GM23338 (cell line): Measurements from ENCODE around the gene APOD.
"Not testable (repeated sequence)": the region's sequence is repeated elsewhere in the genome, so short reads cannot be mapped to it uniquely, and the experiment has no call there.

Source experiments
- CREB1 ChIP-seq: fragments of 250-450 bp; sonication (Bioruptor Pico); IDR thresholded peaks from 2 replicates; pipeline ENCODE4 v1.5.0; 2020; ENCODE audit warnings: low read depth, mild to moderate bottlenecking, moderate library complexity
- CTCF ChIP-seq, 2 experiments: fragments of 200-600 bp in 1 of 2; sonication (generic) in 1 of 2; conservative IDR thresholded peaks; 2 replicates each; pipeline versions ENCODE4 v1.5.1 to v1.6.1; 2016 to 2017; ENCODE audit warnings: antibody characterized with exemption in 2 of 2, low read depth in 2 of 2, mild to moderate bottlenecking in 2 of 2, moderate library complexity in 1 of 2
- EZH2 ChIP-seq: fragments of 200-600 bp; sonication (generic); IDR thresholded peaks from one replicate; pipeline ENCODE4 v1.8.0; 2017; ENCODE audit warnings: antibody characterized with exemption, mild to moderate bottlenecking, low read depth; ENCODE audit not compliant: unreplicated experiment
- EZH2phosphoT487 ChIP-seq: fragments of 200-600 bp; sonication (generic); IDR thresholded peaks from one replicate; pipeline ENCODE4 v1.8.1; 2018; ENCODE audit warnings: antibody characterized with exemption; ENCODE audit not compliant: unreplicated experiment
- JUNB ChIP-seq: IDR thresholded peaks from one replicate; pipeline ENCODE4 v1.6.1; 2016; ENCODE audit warnings: antibody characterized with exemption; ENCODE audit not compliant: unreplicated experiment
- NANOG ChIP-seq: IDR thresholded peaks from 2 replicates; pipeline ENCODE4 v1.6.1; 2016; ENCODE audit warnings: antibody characterized with exemption, borderline replicate concordance
- POLR2AphosphoS5 ChIP-seq: IDR thresholded peaks from 2 replicates; pipeline ENCODE4 v1.6.1; 2016; ENCODE audit warnings: antibody characterized with exemption, low read depth
- ZNF114 ChIP-seq: fragments of 250-450 bp; sonication (Bioruptor Pico); IDR thresholded peaks from 2 replicates; pipeline ENCODE4 v1.5.0; 2020; ENCODE audit warnings: mild to moderate bottlenecking, moderate library complexity
- TF ChIP-seq, protein P1 (sequence below): IDR thresholded peaks from one replicate; pipeline ENCODE4 v1.6.1; 2018; ENCODE audit warnings: antibody characterized with exemption; ENCODE audit not compliant: unreplicated experiment
- TF ChIP-seq, protein P2 (sequence below): IDR thresholded peaks from 2 replicates; pipeline ENCODE4 v1.6.1; 2016; ENCODE audit warnings: antibody characterized with exemption

DNA sequence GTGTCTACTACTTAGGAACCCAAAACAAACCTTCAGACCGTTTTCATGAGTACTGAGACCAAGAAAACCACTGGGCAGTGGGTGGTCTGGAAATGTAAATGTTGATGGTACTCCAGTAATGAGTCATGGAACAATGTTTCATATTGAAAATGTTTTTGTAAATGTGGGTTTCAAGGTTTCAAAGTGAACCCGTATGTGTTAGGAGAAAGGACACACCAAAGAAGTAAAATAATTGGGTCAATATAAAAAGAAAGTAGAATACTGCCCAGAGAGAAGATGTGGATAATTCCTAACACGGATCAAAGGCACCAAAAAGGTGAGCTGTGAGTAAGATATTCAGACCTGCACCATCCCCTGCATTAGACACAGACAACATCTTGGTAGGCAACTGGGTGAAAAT is 49.6 kb upstream of the APOD start:
- TF ChIP-seq CTCF (conservative IDR thresholded peaks at IDR 0.05; ENCODE audit: low read depth in 2 of 2); EZH2; POLR2AphosphoS5; JUNB; ZNF114; EZH2phosphoT487; CREB1; NANOG: not testable (repeated sequence)
- TF ChIP-seq, protein P1, sequence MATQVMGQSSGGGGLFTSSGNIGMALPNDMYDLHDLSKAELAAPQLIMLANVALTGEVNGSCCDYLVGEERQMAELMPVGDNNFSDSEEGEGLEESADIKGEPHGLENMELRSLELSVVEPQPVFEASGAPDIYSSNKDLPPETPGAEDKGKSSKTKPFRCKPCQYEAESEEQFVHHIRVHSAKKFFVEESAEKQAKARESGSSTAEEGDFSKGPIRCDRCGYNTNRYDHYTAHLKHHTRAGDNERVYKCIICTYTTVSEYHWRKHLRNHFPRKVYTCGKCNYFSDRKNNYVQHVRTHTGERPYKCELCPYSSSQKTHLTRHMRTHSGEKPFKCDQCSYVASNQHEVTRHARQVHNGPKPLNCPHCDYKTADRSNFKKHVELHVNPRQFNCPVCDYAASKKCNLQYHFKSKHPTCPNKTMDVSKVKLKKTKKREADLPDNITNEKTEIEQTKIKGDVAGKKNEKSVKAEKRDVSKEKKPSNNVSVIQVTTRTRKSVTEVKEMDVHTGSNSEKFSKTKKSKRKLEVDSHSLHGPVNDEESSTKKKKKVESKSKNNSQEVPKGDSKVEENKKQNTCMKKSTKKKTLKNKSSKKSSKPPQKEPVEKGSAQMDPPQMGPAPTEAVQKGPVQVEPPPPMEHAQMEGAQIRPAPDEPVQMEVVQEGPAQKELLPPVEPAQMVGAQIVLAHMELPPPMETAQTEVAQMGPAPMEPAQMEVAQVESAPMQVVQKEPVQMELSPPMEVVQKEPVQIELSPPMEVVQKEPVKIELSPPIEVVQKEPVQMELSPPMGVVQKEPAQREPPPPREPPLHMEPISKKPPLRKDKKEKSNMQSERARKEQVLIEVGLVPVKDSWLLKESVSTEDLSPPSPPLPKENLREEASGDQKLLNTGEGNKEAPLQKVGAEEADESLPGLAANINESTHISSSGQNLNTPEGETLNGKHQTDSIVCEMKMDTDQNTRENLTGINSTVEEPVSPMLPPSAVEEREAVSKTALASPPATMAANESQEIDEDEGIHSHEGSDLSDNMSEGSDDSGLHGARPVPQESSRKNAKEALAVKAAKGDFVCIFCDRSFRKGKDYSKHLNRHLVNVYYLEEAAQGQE, result not testable (repeated sequence)
- TF ChIP-seq, protein P2, sequence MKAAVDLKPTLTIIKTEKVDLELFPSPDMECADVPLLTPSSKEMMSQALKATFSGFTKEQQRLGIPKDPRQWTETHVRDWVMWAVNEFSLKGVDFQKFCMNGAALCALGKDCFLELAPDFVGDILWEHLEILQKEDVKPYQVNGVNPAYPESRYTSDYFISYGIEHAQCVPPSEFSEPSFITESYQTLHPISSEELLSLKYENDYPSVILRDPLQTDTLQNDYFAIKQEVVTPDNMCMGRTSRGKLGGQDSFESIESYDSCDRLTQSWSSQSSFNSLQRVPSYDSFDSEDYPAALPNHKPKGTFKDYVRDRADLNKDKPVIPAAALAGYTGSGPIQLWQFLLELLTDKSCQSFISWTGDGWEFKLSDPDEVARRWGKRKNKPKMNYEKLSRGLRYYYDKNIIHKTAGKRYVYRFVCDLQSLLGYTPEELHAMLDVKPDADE, result not testable (repeated sequence)
